Measurements from ENCODE around the gene KIF21B.

DNA sequence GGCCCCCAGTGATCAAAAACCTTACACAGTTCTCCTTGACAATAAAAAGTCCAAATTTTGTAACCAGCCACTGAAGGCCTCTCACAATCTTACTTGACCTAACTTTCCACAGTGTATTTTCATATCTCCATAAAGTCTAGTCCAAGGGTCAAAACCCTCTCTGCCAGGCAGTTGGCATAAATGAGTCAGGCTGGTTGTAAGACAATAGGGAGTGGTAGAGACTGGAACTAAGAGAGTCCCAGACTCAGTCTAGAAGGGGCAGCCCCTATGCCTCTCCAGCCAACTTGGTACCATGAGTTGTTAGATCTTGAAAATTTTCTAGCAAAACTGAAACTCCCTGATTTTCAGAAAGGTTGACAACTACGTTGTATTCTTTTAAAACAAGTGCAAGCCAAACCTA, 21.0 kb downstream of the KIF21B start:
- TF ChIP-seq, protein P1, sequence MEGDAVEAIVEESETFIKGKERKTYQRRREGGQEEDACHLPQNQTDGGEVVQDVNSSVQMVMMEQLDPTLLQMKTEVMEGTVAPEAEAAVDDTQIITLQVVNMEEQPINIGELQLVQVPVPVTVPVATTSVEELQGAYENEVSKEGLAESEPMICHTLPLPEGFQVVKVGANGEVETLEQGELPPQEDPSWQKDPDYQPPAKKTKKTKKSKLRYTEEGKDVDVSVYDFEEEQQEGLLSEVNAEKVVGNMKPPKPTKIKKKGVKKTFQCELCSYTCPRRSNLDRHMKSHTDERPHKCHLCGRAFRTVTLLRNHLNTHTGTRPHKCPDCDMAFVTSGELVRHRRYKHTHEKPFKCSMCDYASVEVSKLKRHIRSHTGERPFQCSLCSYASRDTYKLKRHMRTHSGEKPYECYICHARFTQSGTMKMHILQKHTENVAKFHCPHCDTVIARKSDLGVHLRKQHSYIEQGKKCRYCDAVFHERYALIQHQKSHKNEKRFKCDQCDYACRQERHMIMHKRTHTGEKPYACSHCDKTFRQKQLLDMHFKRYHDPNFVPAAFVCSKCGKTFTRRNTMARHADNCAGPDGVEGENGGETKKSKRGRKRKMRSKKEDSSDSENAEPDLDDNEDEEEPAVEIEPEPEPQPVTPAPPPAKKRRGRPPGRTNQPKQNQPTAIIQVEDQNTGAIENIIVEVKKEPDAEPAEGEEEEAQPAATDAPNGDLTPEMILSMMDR (IDR thresholded peaks at IDR 0.05): no peak
- TF ChIP-seq POLR2AphosphoS5 (IDR thresholded peaks at IDR 0.05) (no peak), POLR2A (IDR thresholded peaks at IDR 0.05) (no peak)
